Left colon (tissue), 2 donors: Measurements from ENCODE around the gene LRRC74B. TPM values are rescaled to one million over a fixed set of nuclear protein-coding genes. Genes with fewer than 3 reads are reported as not detected.

ENCODE experiments used
- microRNA-seq, 2 donors: library from miRNA; unstranded; fragments of <30 nt; microRNA quantifications; one replicate each; pipeline versions ENCODE4 v1.1.0 to v1.2.0, GENCODE V29; 2020
- total RNA-seq, 2 donors: library from RNA; stranded (reverse); fragmentation: NEBNext Ultra II Directional; extraction: Animal tissue kit (Norgen Biotek cat#: 25700); gene quantifications; one replicate each; pipeline ENCODE4 v1.2.1, GENCODE V29; 2021
- donor health status: DM: no; HTN: no; CAD: no.
- donor health status: DM: yes; HTN: yes; CAD: no.

The LRRC74B gene
- total RNA-seq, 2 donors from 2014 or later: 0.18 TPM; not detected in 1

Small RNA genes lying within 50 kb of the gene (microRNA-seq; reads per million reads assigned to microRNA genes)
- 0 reads per million in 2 donors for gene MIR649

Other genes with a start within 250 kb of the LRRC74B start
- 10 to 100 TPM; 77.3 to 82.4 TPM for gene PI4KA, start 187.1 kb upstream of the LRRC74B start, total RNA-seq
- gene SNAP29, start 186.9 kb upstream of the LRRC74B start, total RNA-seq: 10 to 100 TPM; 26.3 to 30.3 TPM
- 10 to 100 TPM; 51.3 to 60.9 TPM for gene CRKL, start 128.5 kb upstream of the LRRC74B start, total RNA-seq
- 100 to 1,000 TPM; 126 to 184 TPM for gene AIFM3, start 78.7 kb upstream of the LRRC74B start, total RNA-seq
- 10 to 100 TPM; 49.9 to 50.4 TPM for gene LZTR1, start 63.6 kb upstream of the LRRC74B start, total RNA-seq
- 10 to 100 TPM; 18.1 to 20.0 TPM for gene THAP7, start 43.8 kb upstream of the LRRC74B start, total RNA-seq
- gene P2RX6, start 30.8 kb upstream of the LRRC74B start, total RNA-seq: 1 to 10 TPM in 1 of 2 donors, under 1 TPM in 1; 0.73 to 1.5 TPM
- 1 to 10 TPM; 4.0 to 4.9 TPM for gene SLC7A4, start 13.4 kb upstream of the LRRC74B start, total RNA-seq